Trophoblast cell (in vitro differentiated cells and primary cell): ENCODE measurements around the gene TPSAB1.

Experiments
- DNase-seq, 2 donors: peaks; one replicate each; pipeline ENCODE4 v3.0.0-alpha.2; 2016
- H2AFZ ChIP-seq: 2 replicates; pipeline ENCODE4 v1.6.1; 2013; ENCODE audit warnings: low read length, moderate library complexity, mild to moderate bottlenecking; ENCODE audit not compliant: insufficient read depth, poor library complexity
- H2AK5ac ChIP-seq: 2 replicates; pipeline ENCODE4 v1.6.1; 2013; ENCODE audit warnings: mild to moderate bottlenecking, low read length
- H2BK120ac ChIP-seq: 2 replicates; pipeline ENCODE4 v1.6.1; 2013; ENCODE audit warnings: low read length, mild to moderate bottlenecking, moderate library complexity; ENCODE audit not compliant: insufficient read depth, poor library complexity
- H2BK12ac ChIP-seq: 2 replicates; pipeline ENCODE4 v1.6.1; 2013; ENCODE audit warnings: mild to moderate bottlenecking, low read length, moderate library complexity
- H2BK5ac ChIP-seq: 2 replicates; pipeline ENCODE4 v1.6.1; 2013; ENCODE audit warnings: low read length, low read depth, moderate library complexity, mild to moderate bottlenecking; ENCODE audit not compliant: poor library complexity
- H3K14ac ChIP-seq: 2 replicates; pipeline ENCODE4 v1.6.1; 2013; ENCODE audit warnings: mild to moderate bottlenecking, low read length
- H3K18ac ChIP-seq: 2 replicates; pipeline ENCODE4 v1.6.1; 2013; ENCODE audit warnings: mild to moderate bottlenecking, low read length
- H3K23ac ChIP-seq: 2 replicates; pipeline ENCODE4 v1.6.1; 2013; ENCODE audit warnings: low read length
- H3K27ac ChIP-seq: 2 replicates; pipeline ENCODE4 v1.5.1; 2013; ENCODE audit warnings: low read depth, mild to moderate bottlenecking, inconsistent platforms, low read length, moderate library complexity
- H3K27me3 ChIP-seq: 2 replicates; pipeline ENCODE4 v1.6.1; 2013; ENCODE audit warnings: inconsistent platforms, mild to moderate bottlenecking, low read length, moderate library complexity; ENCODE audit not compliant: insufficient read depth
- H3K36me3 ChIP-seq, 2 experiments: 1 replicate in 1 of 2; 2 replicates in 1 of 2; pipeline ENCODE4 v1.6.1; 2013; ENCODE audit warnings: low read length in 2 of 2, mild to moderate bottlenecking in 2 of 2, moderate library complexity in 1 of 2; ENCODE audit not compliant: insufficient read depth in 2 of 2, control insufficient read depth in 1 of 2
- H3K4ac ChIP-seq: 2 replicates; pipeline ENCODE4 v1.6.1; 2013; ENCODE audit warnings: low read depth, mild to moderate bottlenecking, low read length, moderate library complexity
- H3K4me1 ChIP-seq, 2 experiments: 1 replicate in 1 of 2; 2 replicates in 1 of 2; pipeline ENCODE4 v1.6.1; 2013; ENCODE audit warnings: low read length in 2 of 2, mild to moderate bottlenecking in 2 of 2, moderate library complexity in 1 of 2; ENCODE audit not compliant: insufficient read depth in 2 of 2, control insufficient read depth in 1 of 2
- H3K4me2 ChIP-seq: 2 replicates; pipeline ENCODE4 v1.6.1; 2013; ENCODE audit warnings: inconsistent platforms, mild to moderate bottlenecking, low read length, moderate library complexity
- H3K4me3 ChIP-seq: 2 replicates; pipeline ENCODE4 v1.5.1; 2013; ENCODE audit warnings: mild to moderate bottlenecking, low read depth, low read length, inconsistent platforms
- H3K79me1 ChIP-seq: one replicate; pipeline ENCODE4 v1.6.1; 2013; ENCODE audit warnings: low read length
- H3K79me2 ChIP-seq: 2 replicates; pipeline ENCODE4 v1.6.1; 2013; ENCODE audit warnings: low read length, mild to moderate bottlenecking; ENCODE audit not compliant: control insufficient read depth, insufficient read depth, poor library complexity
- H3K9ac ChIP-seq: 2 replicates; pipeline ENCODE4 v1.6.1; 2013; ENCODE audit warnings: mild to moderate bottlenecking, low read length
- H3K9me3 ChIP-seq: 2 replicates; pipeline ENCODE4 v1.6.1; 2013; ENCODE audit warnings: low read depth, mild to moderate bottlenecking, control low read depth, inconsistent platforms, low read length; ENCODE audit not compliant: insufficient read depth
- H4K12ac ChIP-seq: 2 replicates; pipeline ENCODE4 v1.6.1; 2013; ENCODE audit warnings: low read depth, mild to moderate bottlenecking, low read length, moderate library complexity
- H4K8ac ChIP-seq: 2 replicates; pipeline ENCODE4 v1.6.1; 2013; ENCODE audit warnings: low read depth, mild to moderate bottlenecking, low read length, moderate library complexity
- H4K91ac ChIP-seq: one replicate; pipeline ENCODE4 v1.6.1; 2013; ENCODE audit warnings: low read depth, mild to moderate bottlenecking, low read length, moderate library complexity
- WGBS: extraction: QIAGEN DNeasy Blood & Tissue Kit; methylation state at CpG from one replicate; pipeline ENCODE4 v1.1.7; 2013; ENCODE audit warnings: missing lambda C conversion rate; ENCODE audit not compliant: insufficient read length, insufficient coverage; ENCODE audit errors: extremely low coverage; 5-methylcytosine and 5-hydroxymethylcytosine counted together

The TPSAB1 gene

DNA sequence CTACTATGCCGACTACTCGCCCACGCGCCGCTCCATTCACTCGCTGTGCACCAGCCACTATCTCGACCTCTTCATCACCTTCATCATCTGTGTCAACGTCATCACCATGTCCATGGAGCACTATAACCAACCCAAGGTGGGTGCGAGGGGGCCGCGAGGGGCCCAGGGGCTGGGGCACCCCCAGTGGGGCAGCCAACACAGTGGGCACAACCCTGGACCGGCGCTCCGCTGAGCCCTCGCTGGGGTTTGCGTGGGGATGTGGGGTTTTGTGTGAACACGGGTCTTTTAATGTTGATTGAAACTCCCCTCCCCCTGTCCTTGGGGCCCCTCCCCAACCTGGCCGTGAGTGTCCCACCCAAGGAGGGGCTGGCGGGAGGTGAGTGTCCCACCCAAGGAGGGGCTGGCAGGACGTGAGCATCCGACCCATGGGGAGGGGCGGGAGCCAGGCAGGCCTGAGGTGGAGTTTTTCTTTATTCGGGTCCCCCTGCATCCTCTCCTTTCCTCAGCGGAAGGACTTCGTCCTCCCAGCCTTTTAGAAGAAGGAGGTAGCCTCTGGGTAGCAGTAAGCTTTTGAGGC lies 26.6 kb upstream of the TPSAB1 start:
- Histone ChIP-seq H3K9me3 (no peaks in the 10 kb centered on the region), H3K4me1 (no peaks in the 10 kb centered on the region), H2BK12ac (no peak overlapping the region), H3K79me1 (no peaks in the 10 kb centered on the region), H3K4ac (no peak overlapping the region), H3K79me2 (no peaks in the 10 kb centered on the region), H3K9ac (no peak overlapping the region), H2AK5ac (no peak overlapping the region), H2BK5ac (no peak overlapping the region), H3K4me2 (no peak overlapping the region), H2AFZ (no peak overlapping the region), H3K27me3 (no peaks in the 10 kb centered on the region), H3K23ac (no peak overlapping the region), H4K12ac (no peak overlapping the region), H3K14ac (no peak overlapping the region), H4K8ac (no peak overlapping the region), H3K27ac (no peak overlapping the region), H3K18ac (no peak overlapping the region), H2BK120ac (no peak overlapping the region), H3K4me3 (no peak overlapping the region), H4K91ac (no peak overlapping the region), H3K36me3 (no peaks in the 10 kb centered on the region)
- no peak for DNase-seq
- whole genome bisulfite sequencing: no CpG with 5 or more reads among the region's 25 CpGs

DNA sequence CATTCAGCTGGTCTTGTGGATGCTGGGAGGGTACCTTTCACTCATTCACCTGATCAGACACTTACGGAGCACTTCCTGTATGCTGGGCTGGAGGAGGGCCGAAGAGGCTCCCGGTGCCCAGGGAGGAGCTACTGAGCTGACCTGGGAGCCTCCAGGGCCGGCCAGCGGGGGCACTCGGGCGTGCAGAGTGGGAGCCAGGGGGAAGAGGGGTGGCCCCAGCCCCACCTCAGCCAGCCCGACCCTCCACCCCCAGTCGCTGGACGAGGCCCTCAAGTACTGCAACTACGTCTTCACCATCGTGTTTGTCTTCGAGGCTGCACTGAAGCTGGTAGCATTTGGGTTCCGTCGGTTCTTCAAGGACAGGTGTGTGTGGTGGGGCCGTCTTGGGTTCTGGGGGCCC lies 25.8 kb upstream of the TPSAB1 start:
- Histone ChIP-seq H3K27me3 (no peaks in the 10 kb centered on the region), H2BK120ac (no peak overlapping the region), H3K79me1 (no peaks in the 10 kb centered on the region), H2AK5ac (no peak overlapping the region), H3K14ac (no peak overlapping the region), H3K4me2 (no peak overlapping the region), H3K79me2 (no peaks in the 10 kb centered on the region), H2BK5ac (no peak overlapping the region), H4K91ac (no peak overlapping the region), H3K27ac (no peak overlapping the region), H3K18ac (no peak overlapping the region), H4K12ac (no peak overlapping the region), H2BK12ac (no peak overlapping the region), H3K9me3 (no peaks in the 10 kb centered on the region), H3K4me3 (no peak overlapping the region), H4K8ac (no peak overlapping the region), H3K9ac (no peak overlapping the region), H3K23ac (no peak overlapping the region), H3K4ac (no peak overlapping the region), H3K4me1 (no peaks in the 10 kb centered on the region), H2AFZ (no peak overlapping the region), H3K36me3 (no peaks in the 10 kb centered on the region)
- no peak for DNase-seq
- no CpG with 5 or more reads among the region's 16 CpGs for WGBS

DNA sequence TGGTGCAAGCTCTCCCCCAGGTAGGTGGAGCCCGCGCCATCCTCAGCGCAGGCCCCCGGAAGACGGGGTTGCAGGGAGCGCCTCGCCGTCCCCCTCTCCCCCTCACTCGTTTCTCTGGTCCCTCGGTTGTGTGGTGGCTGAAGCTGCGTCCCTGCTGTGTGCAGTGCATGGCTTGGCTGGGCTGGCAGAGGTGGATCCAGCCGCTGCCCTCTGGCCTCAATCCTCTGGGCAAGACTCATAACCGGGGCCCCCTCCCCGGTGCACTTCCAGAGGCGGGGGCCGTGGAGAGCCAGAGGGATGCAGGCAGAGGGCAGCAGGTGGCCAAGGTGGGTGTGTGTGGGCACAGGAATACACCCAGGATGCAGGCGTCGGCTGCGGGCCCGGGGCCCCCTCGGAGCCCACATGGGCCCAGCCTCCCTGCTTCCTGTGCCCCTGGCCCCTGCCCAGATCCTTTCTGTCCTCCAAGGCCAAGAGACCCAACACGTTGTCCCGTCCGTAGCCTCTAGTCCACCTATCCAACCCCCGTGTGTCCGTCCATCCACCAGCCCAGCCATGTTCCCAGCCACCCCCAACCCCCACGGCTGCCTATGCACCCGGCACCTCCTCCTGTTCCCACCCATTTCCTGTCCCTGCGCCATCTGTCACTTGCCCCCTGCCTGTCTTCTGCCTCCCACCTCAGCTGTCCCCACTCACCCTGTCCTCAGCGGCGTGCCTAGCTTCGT lies 24.8 kb upstream of the TPSAB1 start:
- Histone ChIP-seq H2BK5ac (no peak overlapping the region), H3K9me3 (no peaks in the 10 kb centered on the region), H3K79me2 (no peaks in the 10 kb centered on the region), H3K4me2 (no peak overlapping the region), H4K12ac (no peak overlapping the region), H2AFZ (no peak overlapping the region), H3K4ac (no peak overlapping the region), H3K27ac (no peak overlapping the region), H3K4me3 (peak overlapping the region; percentile 19), H3K4me1 (no peaks in the 10 kb centered on the region), H3K36me3 (no peaks in the 10 kb centered on the region), H2BK12ac (no peak overlapping the region), H4K91ac (no peak overlapping the region), H2BK120ac (no peak overlapping the region), H3K27me3 (no peaks in the 10 kb centered on the region), H2AK5ac (no peak overlapping the region), H3K14ac (no peak overlapping the region), H3K79me1 (no peaks in the 10 kb centered on the region), H3K9ac (no peak overlapping the region), H3K18ac (no peak overlapping the region), H4K8ac (no peak overlapping the region), H3K23ac (no peak overlapping the region)
- DNase-seq: no peak
- WGBS: no CpG with 5 or more reads among the region's 32 CpGs

DNA sequence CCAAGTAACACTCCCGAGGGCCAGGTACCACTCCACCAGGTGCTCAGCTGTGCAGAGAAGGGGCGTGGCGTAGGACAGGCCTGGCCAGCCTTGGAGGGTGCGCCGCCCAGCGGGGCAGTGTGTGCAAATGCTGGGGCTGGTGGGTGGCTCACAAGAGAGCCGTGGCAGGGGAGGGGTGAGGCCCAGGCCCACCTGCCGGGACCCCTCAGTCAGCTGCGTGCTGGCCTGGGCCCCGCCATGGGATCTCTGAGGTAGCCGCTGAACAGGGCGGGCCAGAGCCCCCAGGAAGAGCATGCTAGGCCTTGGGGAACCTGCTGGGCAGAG lies 24.2 kb upstream of the TPSAB1 start:
- Histone ChIP-seq H3K4me3 (no peak overlapping the region), H4K12ac (no peak overlapping the region), H3K9ac (no peak overlapping the region), H3K4me1 (no peaks in the 10 kb centered on the region), H4K91ac (no peak overlapping the region), H2BK12ac (no peak overlapping the region), H3K36me3 (no peaks in the 10 kb centered on the region), H3K18ac (no peak overlapping the region), H3K4ac (no peak overlapping the region), H3K4me2 (no peak overlapping the region), H3K79me2 (no peaks in the 10 kb centered on the region), H3K9me3 (peaks cover 2% of the 10 kb centered on the region), H3K23ac (no peak overlapping the region), H2AFZ (no peak overlapping the region), H3K27me3 (no peaks in the 10 kb centered on the region), H3K27ac (no peak overlapping the region), H2AK5ac (no peak overlapping the region), H3K79me1 (no peaks in the 10 kb centered on the region), H2BK5ac (no peak overlapping the region), H3K14ac (no peak overlapping the region), H4K8ac (no peak overlapping the region), H2BK120ac (no peak overlapping the region)
- WGBS: no CpG with 5 or more reads among the region's 12 CpGs
- DNase-seq: no peak
